Heart left ventricle (tissue), 13 donors: ENCODE results near the gene FOXJ3.

Source experiments
- CTCF ChIP-seq, 12 donors: fragments of 200-600 bp; sonication (generic) in 4 of 12; IDR thresholded peaks; one replicate each; pipeline versions ENCODE4 v1.5.0 to v1.8.0; 2018 to 2022; ENCODE audit warnings: antibody characterized with exemption in 12 of 12, mild to moderate bottlenecking in 5 of 12
- POLR2A ChIP-seq, 2 donors: fragments of 450-650 bp; IDR thresholded peaks; one replicate each; pipeline ENCODE4 v1.6.1; 2017; ENCODE audit warnings: antibody characterized with exemption in 2 of 2, mild to moderate bottlenecking in 2 of 2, moderate library complexity in 2 of 2
- donor health status: ischemic (EF 13 %, LVEDD 7.1; RV severe dilation, severe dysfunction).
- donor health status: DM: no; HTN: yes; CAD: no.
- donor health status: DM: no; HTN: no; CAD: no.
- donor health status: ischemic (EF 25% LVEDD 6.9; RV normal size, moderate dysfunction).
- donor health status: ischemic (EF 25% LVEDD 5.7; RV mildly dilated, moderate dysfunction).
- donor health status: ischemic (EF 35%, LVEDD 5.7; RV mildly dilated, moderate dysfunction).
- donor health status: nonischemic (EF 11% LVEDD 7.7; RV severe dilation, severe dysfunction).
- donor health status: DM: yes; HTN: yes; CAD: no.
- donor health status: PGD.
- donor health status: ischemic (EF 29% LVEDD 5.4; RV normal size, mild dysfunction).
- donor health status: nonischemic (EF 23%, LVEDD 6.1; RV moderate dilation, normal function).

- no peak for TF ChIP-seq CTCF (IDR thresholded peaks at IDR 0.05)
- no peak for TF ChIP-seq POLR2A (IDR thresholded peaks at IDR 0.05)
These were observed 163.3 kb downstream of the FOXJ3 start for GRCh38 chr1:42171679-42172266.
